ENCODE results near the gene GABBR2. TPM values are rescaled to one million over a fixed set of nuclear protein-coding genes. Genes with fewer than 3 reads are reported as not detected.
A peak's percentile ranks its signal among the peaks of the same experiment; 100 is the strongest.

Gene GABBR2
- total and polyA plus RNA-seq, 2 of the 8 experiments (the other 6 are each of a cell fraction or from before 2014, with no cell fraction given) = 0.50 to 1.2 TPM

GRCh38 chr9:98315067-98315453 is 393.7 kb downstream of the GABBR2 start:
- CTCF ChIA-PET (ENCODE audit: partially characterized antibody) = interaction anchor here (0.8 to 5.5 kb wide), 45 partner anchors 8 to 461 kb away, joined by 3 to 41 read pairs (median 5); no protein-coding TSS in a partner anchor
- H2BK15ac ChIP-seq (ENCODE audit: low read length) = peak overlapping the region; percentile 0; the same call in 1 of the 2 replicates
- H2BK12ac ChIP-seq (ENCODE audit: low read depth, low read length) = 0 out of 2 replicates have a peak overlapping the region, but pooled peaks have one; percentile 64
- 0 out of 2 replicates have a peak, but pooled peaks have one; percentile 44 for TF ChIP-seq TEAD4 (IDR thresholded peaks at IDR 0.05; ENCODE audit: low read depth, low read length)
- TF ChIP-seq RXRA (IDR thresholded peaks at IDR 0.05; ENCODE audit: insufficient read depth, low read depth, low read length) = no peak
- H4K20me1 ChIP-seq (replicated peaks in 1 of 2; ENCODE audit: control insufficient read depth in 1 of 2, insufficient read depth in 2 of 2, low read length in 2 of 2) = no peaks in the 10 kb centered on the region
- H3K23ac ChIP-seq (ENCODE audit: insufficient read length) = no peak overlapping the region
- no peak overlapping the region for H2AFZ ChIP-seq (ENCODE audit: low read length)
- peak overlapping the region; percentile 45; the same call in 1 of the 2 replicates for H2BK5ac ChIP-seq (ENCODE audit: low read depth, low read length)
- H3K9me3 ChIP-seq (ENCODE audit: insufficient read depth in 2 of 2, low read depth in 1 of 2, low read length in 1 of 2) = no peaks in the 10 kb centered on the region
- no peaks in the 10 kb centered on the region; a peak in 1 of 8 replicates for H3K36me3 ChIP-seq (ENCODE audit: control insufficient read depth in 2 of 4, insufficient read depth in 4 of 4, low read length in 3 of 4)
- no peak overlapping the region for H2BK120ac ChIP-seq (replicated peaks; ENCODE audit: low read depth, low read length)
- H2AK5ac ChIP-seq (ENCODE audit: low read depth, low read length) = no peak overlapping the region
- H3K79me1 ChIP-seq (ENCODE audit: low read depth, low read length) = no peaks in the 10 kb centered on the region
- H4K5ac ChIP-seq (ENCODE audit: insufficient read length, low read depth, low read length) = no peak overlapping the region
- H3K14ac ChIP-seq (ENCODE audit: insufficient read length) = no peak overlapping the region
- no peak overlapping the region for H3K9ac ChIP-seq (replicated peaks in 1 of 4; ENCODE audit: extremely low read depth in 1 of 4, low read depth in 3 of 4, low read length in 3 of 4)
- DNase-seq (ENCODE audit: low read depth in 1 of 2, low spot score in 2 of 2) (no peak), FAIRE-seq (no peak)
- peak overlapping the region; percentile 3 for H2BK20ac ChIP-seq (ENCODE audit: low read length)
- H4K8ac ChIP-seq (ENCODE audit: extremely low read depth, insufficient read depth, low read length) = no peak overlapping the region
- H3K23me2 ChIP-seq (ENCODE audit: low read depth, low read length) = no peaks in the 10 kb centered on the region; the same call in 1 of the 2 replicates
- 81% methylated on average over 7 of the region's 7 CpGs; no CpG with 5 or more reads in 1 of the 2 experiments for WGBS, 2 experiments (ENCODE audit: extremely low coverage in 1 of 2, insufficient coverage in 1 of 2, insufficient read length in 1 of 2, insufficient replicate concordance in 2 of 2, low coverage in 1 of 2, low lambda C conversion rate in 2 of 2, missing lambda C conversion rate in 1 of 2)
- no peaks in the 10 kb centered on the region for H3K79me2 ChIP-seq (ENCODE audit: control insufficient read depth in 1 of 2, insufficient read depth in 2 of 2, low read length in 2 of 2)
- peaks cover 0 to 9% (median 7%) of the 10 kb centered on the region in 4 experiments; a peak in 5 of 7 replicates for H3K4me1 ChIP-seq (replicated peaks in 1 of 4; ENCODE audit: control insufficient read depth in 3 of 4, insufficient read depth in 4 of 4, low read length in 3 of 4)
- no peak overlapping the region for H3K27ac ChIP-seq (ENCODE audit: low read depth, low read length)
- no peak overlapping the region for H3K56ac ChIP-seq (replicated peaks; ENCODE audit: insufficient read length, low read depth, low read length)
- H3K27me3 ChIP-seq (replicated peaks in 1 of 4; ENCODE audit: control insufficient read depth in 3 of 4, extremely low read depth in 1 of 4, insufficient read depth in 3 of 4, low read length in 3 of 4) = no peaks in the 10 kb centered on the region
- H3K18ac ChIP-seq (ENCODE audit: extremely low read depth, low read length) = peak overlapping the region; percentile 49; the same call in 1 of the 2 replicates
- H4K91ac ChIP-seq (replicated peaks; ENCODE audit: insufficient read length, low read length) = no peak overlapping the region
- no peak overlapping the region for H3K4me2 ChIP-seq (ENCODE audit: insufficient read depth in 1 of 2, low read depth in 2 of 2, low read length in 2 of 2)
- no peak overlapping the region for H3K4me3 ChIP-seq (ENCODE audit: extremely low read depth in 1 of 4, insufficient read depth in 2 of 4, low read depth in 3 of 4, low read length in 4 of 4)
- no peak overlapping the region for H3K4ac ChIP-seq (replicated peaks; ENCODE audit: insufficient read length, low read depth, low read length)
- POLR2A ChIA-PET (ENCODE audit: partially characterized antibody) = no interaction called here

Data from H1 (cell line).